Cerebellar cortex (tissue), 1 donor: ENCODE results near the gene C12orf57.
A peak's percentile ranks its signal among the peaks of the same experiment; 100 is the strongest.
"Not testable (repeated sequence)": the region's sequence is repeated elsewhere in the genome, so short reads cannot be mapped to it uniquely, and the experiment has no call there.

Experiments used
- DNase-seq: peaks from one replicate; pipeline ENCODE4 v3.0.0-alpha.2; 2015; ENCODE audit warnings: low spot score

C12orf57 gene

GRCh38 chr12:6943722-6944380 lies at the start of gene C12orf57, which contains the start of gene RNU7-1:
TSS of gene C12orf57 (plus strand) at chr12:6944022. CDS start at chr12:6944122, 100 bp downstream.
TSS of gene RNU7-1 (plus strand) at chr12:6943816.
- peak; percentile 94 for DNase-seq

GRCh38 chr12:6894321-6894720 lies 49.5 kb upstream of the C12orf57 start:
- DNase-seq = no peak

GRCh38 chr12:6896846-6897435 lies 46.9 kb upstream of the C12orf57 start:
- peak; percentile 94 for DNase-seq

GRCh38 chr12:6899427-6899826 lies 44.4 kb upstream of the C12orf57 start:
- DNase-seq = no peak

- peak; percentile 41 for DNase-seq
These were observed 43.8 kb upstream of the C12orf57 start for GRCh38 chr12:6899837-6900519.

- peak; percentile 76 for DNase-seq
These were observed 41.4 kb upstream of the C12orf57 start for GRCh38 chr12:6902448-6902847.

- no peak for DNase-seq
These were observed 40.1 kb upstream of the C12orf57 start for GRCh38 chr12:6903722-6904121.

- DNase-seq = peak; percentile 99
These were observed 39.2 kb upstream of the C12orf57 start, which contains the start of gene LRRC23 for GRCh38 chr12:6904280-6905276. TSS of gene LRRC23 (plus strand) at chr12:6904822. CDS start at chr12:6905634, 812 bp downstream.

- DNase-seq = no peak
These were observed 38.3 kb upstream of the C12orf57 start for GRCh38 chr12:6905414-6906040.

- DNase-seq = not testable (repeated sequence)
These were observed 35.7 kb upstream of the C12orf57 start for GRCh38 chr12:6908141-6908540.

- DNase-seq = no peak
These were observed 34.2 kb upstream of the C12orf57 start for GRCh38 chr12:6909421-6910145.

GRCh38 chr12:6912164-6912935 lies 31.5 kb upstream of the C12orf57 start:
- DNase-seq = no peak

- DNase-seq = peak; percentile 86
These were observed 29.4 kb upstream of the C12orf57 start, which contains the start of gene ENO2 for GRCh38 chr12:6914246-6914946. TSS of gene ENO2 (plus strand) at chr12:6914580. CDS start at chr12:6915833, 1,253 bp downstream.

- DNase-seq = peak; percentile 38
These were observed 28.7 kb upstream of the C12orf57 start for GRCh38 chr12:6914947-6915788.

- DNase-seq = no peak
These were observed 28.0 kb upstream of the C12orf57 start for GRCh38 chr12:6915789-6916285.

GRCh38 chr12:6916426-6917200 lies 27.2 kb upstream of the C12orf57 start:
- no peak for DNase-seq
